ENCODE measurements around the gene ARHGAP29.

ARHGAP29 gene

DNA sequence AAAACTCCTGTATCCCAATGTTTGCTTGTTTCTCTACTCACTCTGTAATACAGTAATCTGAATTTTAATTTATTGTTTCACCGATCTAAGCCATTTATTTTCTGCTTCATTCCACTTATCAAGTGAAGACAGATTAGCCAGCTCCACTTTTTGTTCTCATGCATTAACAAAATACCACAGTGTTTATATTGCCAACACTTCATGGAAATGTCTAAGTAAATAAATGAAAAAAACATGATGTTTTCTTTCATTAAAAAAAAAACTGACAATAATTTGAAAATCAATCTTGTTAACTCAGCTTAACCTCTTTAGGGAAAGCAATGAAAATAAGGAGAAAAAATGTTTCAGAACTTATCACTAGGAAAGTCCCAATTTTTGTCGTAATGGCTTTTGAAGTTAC, 11.5 kb downstream of the ARHGAP29 start:
- H3K4me3 ChIP-seq (ENCODE audit: low read depth, low read length): no peak overlapping the region
- no peak for TF ChIP-seq CTCF (IDR thresholded peaks at IDR 0.05; ENCODE audit: low read depth, low read length)
- H3K9me3 ChIP-seq: no peaks in the 10 kb centered on the region
- H3K36me3 ChIP-seq: no peaks in the 10 kb centered on the region
- H3K27me3 ChIP-seq: no peaks in the 10 kb centered on the region
- DNase-seq: no peak
- H3K4me1 ChIP-seq: no peaks in the 10 kb centered on the region

DNA sequence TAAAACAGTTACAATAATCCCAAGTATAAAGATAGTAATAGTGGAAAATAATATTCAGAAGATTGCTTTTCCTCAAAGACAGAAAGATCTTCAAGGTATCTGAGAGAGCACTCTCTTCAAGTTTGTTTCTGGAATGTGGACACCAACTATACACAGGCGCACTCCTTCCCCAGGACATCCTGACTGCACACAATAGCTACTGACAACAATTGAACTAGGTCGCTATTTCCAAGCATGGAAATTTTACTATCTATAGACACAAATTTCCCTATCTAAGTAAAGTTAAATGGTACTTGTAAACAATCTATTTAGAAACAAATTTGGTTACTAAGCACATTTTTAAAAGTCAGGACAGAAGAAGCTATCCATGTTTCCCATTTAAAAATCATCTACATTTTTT, 19.1 kb downstream of the ARHGAP29 start:
- no peak for TF ChIP-seq CTCF (IDR thresholded peaks at IDR 0.05; ENCODE audit: low read depth, low read length)
- Histone ChIP-seq H3K36me3 (no peaks in the 10 kb centered on the region), H3K4me1 (no peaks in the 10 kb centered on the region), H3K9me3 (no peaks in the 10 kb centered on the region), H3K27me3 (no peaks in the 10 kb centered on the region), H3K4me3 (ENCODE audit: low read depth, low read length) (no peak overlapping the region)
- DNase-seq: no peak

- Histone ChIP-seq H3K4me1 (no peaks in the 10 kb centered on the region), H3K36me3 (no peaks in the 10 kb centered on the region), H3K27me3 (no peaks in the 10 kb centered on the region), H3K9me3 (no peaks in the 10 kb centered on the region), H3K4me3 (ENCODE audit: low read depth, low read length) (no peak overlapping the region)
- TF ChIP-seq CTCF (IDR thresholded peaks at IDR 0.05; ENCODE audit: low read depth, low read length): no peak
- DNase-seq: no peak
Measured at GRCh38 chr1:94215955-94216354, 21.4 kb downstream of the ARHGAP29 start.

- Histone ChIP-seq H3K4me1 (no peaks in the 10 kb centered on the region), H3K36me3 (no peaks in the 10 kb centered on the region), H3K4me3 (ENCODE audit: low read depth, low read length) (no peak overlapping the region), H3K9me3 (no peaks in the 10 kb centered on the region), H3K27me3 (no peaks in the 10 kb centered on the region)
- TF ChIP-seq CTCF (IDR thresholded peaks at IDR 0.05; ENCODE audit: low read depth, low read length): no peak
- DNase-seq: no peak
Measured at GRCh38 chr1:94209982-94210381, 27.4 kb downstream of the ARHGAP29 start.

DNA sequence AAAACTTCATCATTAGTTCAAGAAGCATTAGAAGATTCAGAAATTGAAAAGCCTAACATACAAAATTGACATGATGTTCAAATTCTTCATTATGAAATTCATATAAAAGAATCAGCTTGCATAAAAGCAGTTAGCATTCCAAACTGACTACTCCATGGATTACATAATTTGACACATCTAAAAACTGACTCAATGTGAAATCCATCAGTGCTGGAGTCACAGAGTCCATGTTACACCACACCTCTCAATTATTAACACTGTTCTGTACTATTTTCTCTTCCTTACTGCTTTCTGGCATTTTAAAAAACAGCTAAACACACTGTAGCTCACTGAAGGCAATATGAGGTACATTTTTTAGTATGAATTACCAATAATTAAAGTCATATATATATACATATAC, 28.0 kb downstream of the ARHGAP29 start:
- no peaks in the 10 kb centered on the region for H3K27me3 ChIP-seq
- H3K4me1 ChIP-seq: no peaks in the 10 kb centered on the region
- H3K4me3 ChIP-seq (ENCODE audit: low read depth, low read length): no peak overlapping the region
- no peak for DNase-seq
- TF ChIP-seq CTCF (IDR thresholded peaks at IDR 0.05; ENCODE audit: low read depth, low read length): no peak
- no peaks in the 10 kb centered on the region for H3K36me3 ChIP-seq
- no peaks in the 10 kb centered on the region for H3K9me3 ChIP-seq

DNA sequence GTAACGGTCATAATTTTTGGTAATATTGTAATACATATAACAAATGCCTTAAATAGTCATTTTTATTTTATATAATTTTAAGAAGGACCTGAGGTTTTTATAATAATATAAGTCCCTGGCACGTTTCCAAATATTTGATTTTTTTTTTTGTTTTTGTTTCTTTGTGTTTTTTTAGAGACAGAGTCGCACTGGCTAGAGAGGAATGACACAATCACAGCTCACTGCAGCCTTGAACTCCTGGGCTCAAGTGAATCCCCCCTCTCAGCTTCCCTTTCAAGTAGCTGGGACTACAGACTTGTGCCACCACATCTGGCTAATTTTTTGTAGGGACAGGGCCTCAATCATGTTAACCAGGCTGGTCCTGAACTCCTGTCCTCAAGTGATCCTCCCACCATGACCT, 29.7 kb downstream of the ARHGAP29 start:
- no peak for DNase-seq
- H3K36me3 ChIP-seq: no peaks in the 10 kb centered on the region
- no peaks in the 10 kb centered on the region for H3K9me3 ChIP-seq
- H3K4me1 ChIP-seq: no peaks in the 10 kb centered on the region
- no peak for TF ChIP-seq CTCF (IDR thresholded peaks at IDR 0.05; ENCODE audit: low read depth, low read length)
- no peaks in the 10 kb centered on the region for H3K27me3 ChIP-seq
- H3K4me3 ChIP-seq (ENCODE audit: low read depth, low read length): no peak overlapping the region
